ENCODE results near the gene ELK3.

The ELK3 gene

GRCh38 chr12:96211988-96212387, 17.8 kb downstream of the ELK3 start:
- no peak for DNase-seq (ENCODE audit: low spot score)

- DNase-seq (ENCODE audit: low spot score) = no peak
Observed at GRCh38 chr12:96212456-96213375, 18.5 kb downstream of the ELK3 start.

- no peak for DNase-seq (ENCODE audit: low spot score)
Observed at GRCh38 chr12:96213869-96214268, 19.7 kb downstream of the ELK3 start.

- no peak for DNase-seq (ENCODE audit: low spot score)
Observed at GRCh38 chr12:96215919-96216273, 21.7 kb downstream of the ELK3 start.

GRCh38 chr12:96218989-96219678, 25.0 kb downstream of the ELK3 start:
- no peak for DNase-seq (ENCODE audit: low spot score)

- no peak for DNase-seq (ENCODE audit: low spot score)
Observed at GRCh38 chr12:96219700-96220206, 25.6 kb downstream of the ELK3 start.

GRCh38 chr12:96220902-96221301, 26.7 kb downstream of the ELK3 start:
- no peak for DNase-seq (ENCODE audit: low spot score)

GRCh38 chr12:96221391-96221790, 27.2 kb downstream of the ELK3 start:
- DNase-seq (ENCODE audit: low spot score) = no peak

- no peak for DNase-seq (ENCODE audit: low spot score)
Observed at GRCh38 chr12:96223411-96224218, 29.4 kb downstream of the ELK3 start.

GRCh38 chr12:96224219-96224615, 30.0 kb downstream of the ELK3 start:
- DNase-seq (ENCODE audit: low spot score) = no peak

GRCh38 chr12:96225044-96225855, 31.1 kb downstream of the ELK3 start:
- DNase-seq (ENCODE audit: low spot score) = no peak

GRCh38 chr12:96225994-96226399, 31.8 kb downstream of the ELK3 start:
- no peak for DNase-seq (ENCODE audit: low spot score)

GRCh38 chr12:96226401-96226800, 32.2 kb downstream of the ELK3 start:
- DNase-seq (ENCODE audit: low spot score) = no peak

GRCh38 chr12:96226801-96227348, 32.7 kb downstream of the ELK3 start:
- DNase-seq (ENCODE audit: low spot score) = no peak

GRCh38 chr12:96227365-96228106, 33.4 kb downstream of the ELK3 start:
- no peak for DNase-seq (ENCODE audit: low spot score)

GRCh38 chr12:96228566-96229248, 34.5 kb downstream of the ELK3 start:
- no peak for DNase-seq (ENCODE audit: low spot score)

GRCh38 chr12:96230646-96231045, 36.5 kb downstream of the ELK3 start:
- no peak for DNase-seq (ENCODE audit: low spot score)

GRCh38 chr12:96233168-96233567, 39.0 kb downstream of the ELK3 start:
- no peak for DNase-seq (ENCODE audit: low spot score)

- no peak for DNase-seq (ENCODE audit: low spot score)
Observed at GRCh38 chr12:96233939-96234461, 39.8 kb downstream of the ELK3 start.

Measured in SK-N-DZ (cell line).